Measurements from ENCODE around the gene RHOC. TPM values are rescaled to one million over a fixed set of nuclear protein-coding genes. Genes with fewer than 3 reads are reported as not detected.

Gene RHOC
- total RNA-seq, 2 experiments from 2014 or later = 23.8 to 26.2 TPM

- Mint-ChIP-seq H3K4me3 (no peak overlapping the region), H3K27me3 (peaks cover 45% of the 10 kb centered on the region), H3K27ac (no peak overlapping the region), H3K9me3 (no peaks in the 10 kb centered on the region), H3K36me3 (no peaks in the 10 kb centered on the region), H3K4me1 (peaks cover 25% of the 10 kb centered on the region)
- DNase-seq = no peak
Measured at GRCh38 chr1:112712191-112712590, 5.3 kb upstream of the RHOC start.

DNA sequence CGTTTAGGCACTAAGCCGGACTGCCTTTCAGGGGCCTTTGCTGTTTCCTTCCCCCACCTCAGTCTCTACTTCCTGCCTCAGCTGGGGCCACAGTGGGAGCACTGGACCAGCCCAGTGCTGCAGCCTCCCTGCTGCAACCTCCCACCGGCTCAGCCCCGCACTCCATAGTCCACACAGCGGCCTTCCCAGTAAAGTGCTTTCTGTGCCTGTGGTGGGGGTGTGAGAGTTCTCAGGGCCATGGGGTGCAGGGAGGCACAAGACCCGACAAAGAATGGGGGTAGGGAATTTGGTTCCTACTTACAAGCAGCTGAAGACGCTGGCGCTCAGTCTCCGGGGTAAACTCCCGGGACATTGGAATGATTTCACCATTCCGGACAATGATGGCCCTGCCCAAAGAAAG is 4.7 kb upstream of the RHOC start:
- no peak for DNase-seq
- H3K4me3 Mint-ChIP-seq = no peak overlapping the region
- H3K4me1 Mint-ChIP-seq = peaks cover 25% of the 10 kb centered on the region
- H3K9me3 Mint-ChIP-seq = no peaks in the 10 kb centered on the region
- H3K27ac Mint-ChIP-seq = no peak overlapping the region
- H3K36me3 Mint-ChIP-seq = no peaks in the 10 kb centered on the region
- peaks cover 45% of the 10 kb centered on the region for H3K27me3 Mint-ChIP-seq

- Mint-ChIP-seq H3K4me3 (no peak overlapping the region), H3K9me3 (no peaks in the 10 kb centered on the region), H3K36me3 (no peaks in the 10 kb centered on the region), H3K4me1 (peaks cover 26% of the 10 kb centered on the region), H3K27ac (no peak overlapping the region), H3K27me3 (peaks cover 41% of the 10 kb centered on the region)
- no peak for DNase-seq
Measured at GRCh38 chr1:112711041-112711440, 4.1 kb upstream of the RHOC start.

GRCh38 chr1:112710586-112710985 is 3.7 kb upstream of the RHOC start:
- Mint-ChIP-seq H3K27ac (no peak overlapping the region), H3K36me3 (no peaks in the 10 kb centered on the region)

DNA sequence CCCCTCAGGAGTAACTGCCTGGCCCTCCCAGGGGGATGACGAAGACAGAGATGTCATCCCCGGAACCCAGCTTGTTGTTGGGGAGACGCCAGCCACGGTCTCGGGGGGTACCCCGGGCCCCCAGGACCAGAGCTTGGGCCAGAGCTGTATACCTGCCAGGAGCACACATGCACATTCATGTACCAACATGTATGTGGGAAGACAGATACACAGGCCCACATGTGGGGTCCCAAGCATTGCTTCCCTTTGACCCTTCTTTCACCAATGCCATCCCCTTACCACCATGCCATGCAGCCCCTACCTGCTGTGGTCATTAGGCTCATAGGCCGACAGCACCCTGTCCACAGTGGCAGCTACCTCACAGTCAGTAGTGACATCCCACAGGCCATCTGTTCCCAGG is 3.2 kb upstream of the RHOC start:
- H3K27ac Mint-ChIP-seq = no peak overlapping the region
- H3K9me3 Mint-ChIP-seq = no peaks in the 10 kb centered on the region
- H3K4me1 Mint-ChIP-seq = peaks cover 28% of the 10 kb centered on the region
- no peak for DNase-seq
- H3K4me3 Mint-ChIP-seq = no peak overlapping the region
- H3K27me3 Mint-ChIP-seq = peaks cover 41% of the 10 kb centered on the region
- H3K36me3 Mint-ChIP-seq = no peaks in the 10 kb centered on the region

More at GRCh38 chr1:112710586-112710985, 3.7 kb upstream of the RHOC start:
- Mint-ChIP-seq H3K27me3 (peaks cover 41% of the 10 kb centered on the region), H3K9me3 (no peaks in the 10 kb centered on the region), H3K4me3 (no peak overlapping the region), H3K4me1 (peaks cover 26% of the 10 kb centered on the region)
- no peak for DNase-seq

GRCh38 chr1:112708489-112708888 is 1.6 kb upstream of the RHOC start:
- Mint-ChIP-seq H3K27ac (no peak overlapping the region), H3K4me3 (no peak overlapping the region)

DNA sequence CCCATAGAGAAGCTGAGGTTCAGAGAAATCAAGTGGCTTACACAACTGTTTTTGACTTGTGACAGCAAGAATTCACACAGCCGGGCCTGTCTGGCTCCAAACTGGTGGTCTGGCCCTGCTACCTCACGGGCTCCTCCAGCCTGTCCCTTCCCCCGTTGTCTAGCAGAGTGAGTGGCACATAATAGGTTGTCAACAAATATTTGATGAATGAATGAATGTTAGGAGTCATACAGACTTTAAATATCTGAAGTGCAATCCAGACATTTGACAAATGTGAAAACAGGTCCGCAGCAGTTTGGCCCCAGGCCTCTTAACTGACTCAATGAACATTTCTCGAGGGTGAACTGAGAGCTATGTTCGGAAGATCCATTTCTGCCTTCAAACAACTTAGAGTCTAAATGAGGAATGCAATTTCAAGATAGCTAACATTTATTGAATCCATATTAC is 1.1 kb upstream of the RHOC start:
- peaks cover 23% of the 10 kb centered on the region for H3K27me3 Mint-ChIP-seq
- H3K4me3 Mint-ChIP-seq = no peak overlapping the region
- H3K27ac Mint-ChIP-seq = no peak overlapping the region
- DNase-seq = no peak
- peaks cover 36% of the 10 kb centered on the region for H3K4me1 Mint-ChIP-seq
- H3K9me3 Mint-ChIP-seq = no peaks in the 10 kb centered on the region
- H3K36me3 Mint-ChIP-seq = no peaks in the 10 kb centered on the region

More at GRCh38 chr1:112708489-112708888, 1.6 kb upstream of the RHOC start:
- H3K4me1 Mint-ChIP-seq = peaks cover 36% of the 10 kb centered on the region
- no peaks in the 10 kb centered on the region for H3K9me3 Mint-ChIP-seq
- peaks cover 28% of the 10 kb centered on the region for H3K27me3 Mint-ChIP-seq
- DNase-seq = no peak
- H3K36me3 Mint-ChIP-seq = no peaks in the 10 kb centered on the region

DNA sequence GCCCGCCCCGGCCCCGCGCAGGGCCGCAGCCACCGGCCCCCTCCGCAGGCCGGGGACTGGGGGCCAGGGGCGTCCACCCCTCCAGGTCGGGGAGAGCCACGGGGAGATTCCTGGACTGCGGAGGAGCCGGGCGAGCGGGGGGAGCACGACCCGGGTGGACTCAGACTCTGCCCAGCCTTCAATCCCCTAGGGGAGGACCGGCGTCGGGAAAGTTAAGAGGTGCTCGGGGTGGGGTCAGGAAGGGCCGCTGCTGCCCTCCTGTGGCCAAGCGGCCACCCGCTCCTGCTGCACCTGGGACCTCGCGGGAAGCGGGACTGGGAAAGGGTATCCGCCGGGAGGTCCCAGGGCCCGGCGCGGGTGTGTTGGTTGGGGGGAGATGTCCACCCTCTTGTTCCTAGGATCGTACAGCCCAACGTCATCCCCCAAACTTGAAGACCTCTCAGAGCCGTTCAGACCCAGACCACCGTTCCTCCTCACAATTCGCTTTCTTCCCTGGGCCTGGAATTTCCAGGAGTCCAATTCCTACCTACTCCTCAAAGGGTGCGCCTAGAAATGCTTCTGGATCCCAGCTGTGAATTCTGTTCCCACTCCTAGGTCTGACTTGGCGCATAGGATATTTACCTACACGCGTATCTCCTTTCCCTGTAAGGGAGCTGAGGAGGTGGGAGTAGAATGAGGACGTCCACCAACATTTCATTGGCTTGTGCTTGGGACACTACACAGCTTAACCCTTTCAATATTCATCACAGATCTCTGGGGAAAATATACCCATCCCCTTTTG is 484 bp upstream of the RHOC start:
- DNase-seq = peak; percentile 72
- Mint-ChIP-seq H3K36me3 (no peaks in the 10 kb centered on the region), H3K27ac (no peak overlapping the region), H3K27me3 (peaks cover 17% of the 10 kb centered on the region), H3K4me1 (peaks cover 42% of the 10 kb centered on the region), H3K4me3 (peak overlapping the region; percentile 72), H3K9me3 (no peaks in the 10 kb centered on the region)

DNA sequence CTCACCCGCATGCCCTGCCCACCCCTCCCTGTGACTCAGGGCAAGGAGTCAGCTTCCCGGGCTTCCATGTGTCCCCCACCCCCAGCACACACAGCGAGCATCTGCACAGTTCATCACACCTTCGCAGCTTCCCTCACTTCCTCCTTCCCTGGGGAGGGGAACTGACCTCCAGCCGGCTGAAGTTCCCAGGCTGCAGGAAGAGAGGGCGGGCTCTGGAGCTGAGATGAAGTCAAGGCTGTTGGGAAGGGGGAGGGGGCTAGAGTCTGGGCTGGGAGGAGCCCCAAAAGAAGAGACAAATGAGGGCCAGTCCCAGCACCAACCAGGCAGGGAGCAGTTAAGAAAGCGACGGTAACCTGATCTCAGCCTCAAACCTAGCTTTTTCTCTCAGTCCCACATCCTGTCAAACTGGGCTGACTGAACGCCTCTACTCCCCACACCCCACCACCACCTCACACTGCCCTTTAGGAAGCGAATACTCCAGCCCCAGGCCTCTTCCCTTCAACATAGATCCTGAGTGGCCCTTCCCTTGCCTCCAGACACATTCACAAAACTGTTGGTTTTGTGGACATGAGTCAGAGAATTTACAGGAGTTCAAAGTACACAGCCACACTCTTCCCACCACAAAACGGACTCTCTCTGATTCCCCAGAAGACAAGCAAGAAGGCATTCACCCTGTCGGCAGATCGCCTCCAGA is 1.8 kb downstream of the RHOC start:
- H3K9me3 Mint-ChIP-seq = no peaks in the 10 kb centered on the region
- peaks cover 12% of the 10 kb centered on the region for H3K27me3 Mint-ChIP-seq
- H3K27ac Mint-ChIP-seq = peak overlapping the region; percentile 65
- peaks cover 65% of the 10 kb centered on the region for H3K4me1 Mint-ChIP-seq
- DNase-seq = peak; percentile 54
- peaks cover 10% of the 10 kb centered on the region for H3K36me3 Mint-ChIP-seq
- H3K4me3 Mint-ChIP-seq = peak overlapping the region; percentile 74

DNA sequence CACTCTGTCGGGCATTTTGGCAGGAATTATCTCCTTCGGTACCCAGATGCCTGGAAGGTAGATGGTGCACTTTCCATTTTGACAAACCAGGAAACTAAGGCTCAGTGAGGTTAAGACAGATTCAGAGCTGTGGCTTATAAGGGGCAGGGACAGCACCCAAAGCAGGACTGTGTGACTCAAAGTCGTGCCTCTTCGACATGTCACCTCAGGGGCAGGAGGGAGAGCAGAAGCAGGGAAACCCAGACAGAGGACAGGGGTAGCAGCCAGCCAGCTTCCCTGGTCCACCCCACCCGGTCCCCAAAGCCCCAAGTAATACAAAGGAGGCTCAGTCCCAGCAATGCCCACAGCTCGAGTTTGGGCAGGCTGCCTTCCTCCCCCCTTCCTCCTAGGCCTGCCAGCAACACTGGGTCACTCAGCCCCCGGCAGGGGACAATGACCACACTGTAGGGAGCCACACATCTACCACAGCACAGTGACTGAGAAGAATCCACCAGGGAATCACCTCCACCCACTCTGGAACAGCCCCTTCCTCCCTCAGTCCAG is 2.5 kb downstream of the RHOC start:
- H3K27me3 Mint-ChIP-seq = peaks cover 12% of the 10 kb centered on the region
- peak overlapping the region; percentile 65 for H3K27ac Mint-ChIP-seq
- no peak for DNase-seq
- H3K9me3 Mint-ChIP-seq = no peaks in the 10 kb centered on the region
- peaks cover 10% of the 10 kb centered on the region for H3K36me3 Mint-ChIP-seq
- peaks cover 67% of the 10 kb centered on the region for H3K4me1 Mint-ChIP-seq
- peak overlapping the region; percentile 74 for H3K4me3 Mint-ChIP-seq

DNA sequence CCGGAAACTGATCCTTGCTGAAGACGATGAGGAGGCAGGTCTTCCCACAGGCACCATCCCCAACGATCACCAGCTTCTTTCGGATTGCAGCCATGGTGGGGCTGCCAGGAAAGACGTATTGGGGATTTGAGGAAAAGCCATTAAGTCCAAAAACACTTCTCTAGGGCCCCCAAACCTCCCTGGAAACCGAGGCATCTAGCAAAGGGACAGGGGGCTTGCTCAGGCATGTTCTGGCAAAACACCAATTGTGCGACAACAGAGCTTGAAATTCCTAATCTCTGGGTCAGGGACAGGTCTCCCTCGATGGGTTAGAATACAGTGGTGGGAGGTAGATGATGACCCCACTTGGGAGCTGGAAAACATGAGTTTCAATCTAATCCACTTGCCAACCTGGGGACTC is 3.2 kb downstream of the RHOC start:
- H3K4me3 Mint-ChIP-seq = no peak overlapping the region
- peaks cover 67% of the 10 kb centered on the region for H3K4me1 Mint-ChIP-seq
- H3K9me3 Mint-ChIP-seq = no peaks in the 10 kb centered on the region
- peaks cover 10% of the 10 kb centered on the region for H3K27me3 Mint-ChIP-seq
- H3K27ac Mint-ChIP-seq = no peak overlapping the region
- H3K36me3 Mint-ChIP-seq = peaks cover 10% of the 10 kb centered on the region
- no peak for DNase-seq

DNA sequence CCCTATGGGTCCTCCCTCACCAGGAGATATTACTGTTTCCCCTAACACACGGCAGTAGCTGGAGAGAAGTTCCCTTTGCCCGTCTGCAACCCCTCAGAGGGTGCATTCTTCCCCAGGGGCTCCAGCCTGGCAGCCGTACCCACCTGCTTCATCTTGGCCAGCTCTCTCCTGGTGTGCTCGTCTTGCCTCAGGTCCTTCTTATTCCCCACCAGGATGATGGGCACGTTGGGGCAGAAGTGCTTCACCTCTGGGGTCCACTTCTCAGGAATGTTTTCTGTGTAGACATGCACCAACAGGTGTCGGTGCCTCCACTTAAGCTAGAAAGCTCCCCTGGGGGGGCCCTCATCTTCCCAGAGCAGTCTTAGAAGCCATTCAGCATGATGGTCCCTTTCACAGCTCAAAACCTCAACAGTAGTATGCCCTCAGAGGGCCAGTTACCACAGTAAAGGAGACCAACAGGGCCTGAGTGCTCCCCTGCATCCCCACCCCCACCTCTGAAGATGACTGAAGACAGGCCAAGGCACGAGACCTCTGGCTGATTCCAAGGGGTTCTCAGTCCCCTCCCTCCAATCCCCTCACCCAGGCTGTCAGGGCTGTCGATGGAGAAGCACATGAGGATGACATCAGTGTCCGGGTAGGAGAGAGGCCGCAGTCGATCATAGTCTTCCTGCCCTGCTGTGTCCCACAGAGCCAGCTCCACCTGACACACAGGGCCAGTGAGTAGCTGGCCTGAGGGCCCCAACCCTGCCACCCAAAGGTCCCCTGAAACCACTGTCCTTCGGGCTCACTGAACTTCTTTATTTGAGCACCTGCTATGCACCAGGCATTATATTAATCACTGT is 4.3 kb downstream of the RHOC start:
- DNase-seq = no peak
- Mint-ChIP-seq H3K27me3 (peaks cover 3% of the 10 kb centered on the region), H3K4me1 (peaks cover 65% of the 10 kb centered on the region), H3K9me3 (no peaks in the 10 kb centered on the region), H3K36me3 (peaks cover 10% of the 10 kb centered on the region), H3K4me3 (no peak overlapping the region), H3K27ac (peak overlapping the region; percentile 78)

GRCh38 chr1:112702067-112702395 is 4.9 kb downstream of the RHOC start:
- Mint-ChIP-seq H3K4me3 (peak overlapping the region; percentile 9), H3K9me3 (no peaks in the 10 kb centered on the region), H3K27ac (peak overlapping the region; percentile 78), H3K27me3 (no peaks in the 10 kb centered on the region), H3K4me1 (peaks cover 64% of the 10 kb centered on the region), H3K36me3 (peaks cover 10% of the 10 kb centered on the region)
- no peak for DNase-seq

- peaks cover 64% of the 10 kb centered on the region for H3K4me1 Mint-ChIP-seq
- peak overlapping the region; percentile 9 for H3K4me3 Mint-ChIP-seq
- peaks cover 10% of the 10 kb centered on the region for H3K36me3 Mint-ChIP-seq
- H3K9me3 Mint-ChIP-seq = no peaks in the 10 kb centered on the region
- H3K27me3 Mint-ChIP-seq = no peaks in the 10 kb centered on the region
- H3K27ac Mint-ChIP-seq = peak overlapping the region; percentile 89
- DNase-seq = no peak
Measured at GRCh38 chr1:112701227-112702066, 5.5 kb downstream of the RHOC start.
